Suppressor macrophage treated with lipopolysaccharide for 1 hour (primary cell): ENCODE results near the gene ZNF750.

Experiments
- DNase-seq, 3 donors: peaks; one replicate each; pipeline ENCODE4 v3.0.0-alpha.2; 2020 to 2022

Gene ZNF750

DNA sequence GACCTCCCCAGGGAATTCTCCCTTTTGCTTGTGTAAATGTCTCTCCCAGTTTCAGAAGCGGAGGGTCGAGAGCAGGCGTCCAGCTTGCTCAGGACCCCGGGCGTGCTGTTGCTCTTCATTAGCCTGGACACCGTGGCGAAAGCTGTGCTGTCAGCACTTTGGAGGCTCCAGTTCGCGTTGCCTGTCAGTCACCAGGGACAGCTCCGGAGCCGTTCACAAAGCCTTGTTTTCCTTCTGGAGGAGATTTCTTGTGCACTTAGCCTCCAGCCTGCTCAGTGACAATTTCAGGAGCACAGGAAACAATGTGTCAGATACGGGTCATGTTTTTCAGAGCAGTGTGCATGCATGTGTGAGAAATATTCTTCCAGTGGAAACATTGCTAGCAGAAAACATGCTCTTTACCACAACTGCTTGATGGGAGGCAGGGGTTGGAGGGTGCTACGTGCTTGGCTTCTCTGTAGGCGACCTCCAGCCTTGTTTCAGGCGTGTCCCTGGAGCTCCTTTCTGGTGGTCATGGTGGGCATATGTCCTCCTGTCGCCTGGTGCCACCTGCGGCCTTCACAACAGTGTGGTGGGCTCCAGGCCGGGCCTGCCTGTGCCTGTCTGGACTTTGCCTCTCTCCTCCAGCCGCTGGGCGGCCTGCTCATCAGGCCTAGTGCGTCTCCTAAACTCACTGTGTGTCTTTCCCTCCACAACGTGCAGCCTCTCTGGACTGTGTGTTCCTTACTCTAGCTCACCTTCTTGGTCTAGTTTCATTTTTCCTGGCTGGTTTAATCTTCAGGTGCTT is 29.0 kb downstream of the ZNF750 start:
- no peak for DNase-seq

DNA sequence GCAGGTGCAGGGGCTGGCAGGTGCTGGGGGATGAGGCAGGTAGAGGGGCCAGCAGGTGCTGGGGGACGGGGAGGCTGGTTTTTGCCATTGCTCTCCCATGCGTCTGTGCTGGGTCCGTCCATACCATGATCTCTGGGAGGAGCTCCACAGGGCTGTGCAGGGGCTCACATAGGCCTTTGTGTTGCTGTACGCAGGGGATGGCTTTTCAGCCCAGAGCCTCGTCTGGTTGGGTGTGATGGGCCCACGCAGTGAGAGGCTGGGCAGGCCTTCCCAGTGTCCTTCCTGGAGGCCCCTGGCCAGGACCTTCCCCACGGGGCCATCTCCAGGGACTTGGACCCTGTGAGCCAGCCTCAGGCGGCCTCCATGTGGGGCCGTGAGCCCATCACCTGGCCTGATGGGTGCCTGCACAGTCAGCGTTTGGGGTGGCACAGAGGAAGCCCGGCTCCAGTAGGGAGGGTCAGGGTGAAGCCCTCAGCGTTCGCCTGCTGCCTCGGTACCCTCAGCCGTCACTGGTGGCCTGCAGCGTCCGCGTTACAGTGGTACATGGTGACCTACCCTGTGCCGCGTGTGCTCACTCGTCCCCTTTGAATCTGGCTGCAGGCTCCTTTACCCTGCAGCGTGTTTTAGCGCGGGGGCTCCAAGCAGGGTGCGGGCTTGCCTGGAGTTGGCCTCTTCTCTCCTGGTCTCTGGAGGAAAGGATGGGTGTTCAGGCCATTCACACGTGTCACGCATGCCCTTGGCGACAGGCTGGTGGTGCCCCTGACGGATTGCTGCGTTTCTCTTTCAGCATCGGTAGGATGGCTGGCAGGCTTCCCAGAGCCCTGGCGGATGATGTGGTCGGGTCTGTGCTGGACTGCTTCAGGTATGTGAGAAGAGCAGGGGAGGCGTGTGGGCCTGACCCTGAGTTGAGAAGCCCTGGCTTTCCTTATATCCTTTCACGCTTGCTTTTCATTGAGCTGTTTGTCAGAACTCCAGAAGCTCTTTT is 30.6 kb downstream of the ZNF750 start:
- no peak for DNase-seq

DNA sequence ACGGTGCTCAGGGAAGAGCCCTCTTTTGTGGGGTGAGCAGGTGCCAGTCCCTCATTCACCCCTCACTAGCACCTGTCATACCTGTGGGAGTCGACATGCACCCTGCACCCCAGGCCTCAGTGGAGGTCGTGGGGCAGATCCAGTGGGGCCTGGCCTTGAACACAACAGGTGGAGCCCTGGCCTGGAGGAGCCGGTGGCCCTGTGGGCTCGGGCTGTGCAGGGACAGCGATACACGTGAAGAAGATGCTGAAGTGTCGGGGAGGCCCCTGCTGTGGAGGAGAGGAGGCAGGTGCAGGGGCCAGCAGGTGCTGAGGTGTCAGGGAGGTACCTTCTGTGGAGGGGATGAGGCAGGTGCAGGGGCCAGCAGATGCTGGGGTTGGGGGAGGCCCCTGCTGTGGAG is 31.8 kb downstream of the ZNF750 start:
- no peak for DNase-seq

DNA sequence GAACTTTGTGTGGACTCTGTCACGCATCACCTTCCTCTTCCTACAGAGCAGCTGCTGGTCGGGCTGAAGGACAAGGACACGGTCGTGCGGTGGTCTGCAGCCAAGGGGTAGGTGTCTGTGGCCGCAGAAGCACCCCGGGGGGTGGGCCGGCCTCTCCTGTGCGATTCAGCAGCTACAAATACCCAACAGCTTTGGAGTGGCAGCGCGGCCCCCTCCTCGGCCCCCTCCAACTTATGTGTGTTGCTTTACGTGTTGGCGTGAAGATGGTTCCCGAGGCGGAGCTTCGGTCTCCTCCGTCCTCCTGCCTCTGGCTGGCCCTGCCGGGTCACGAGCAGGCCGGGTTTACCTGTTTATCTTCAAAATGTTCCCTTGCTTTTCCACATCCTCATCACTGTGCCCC is 32.3 kb downstream of the ZNF750 start:
- DNase-seq: no peak

- no peak for DNase-seq
Measured at GRCh38 chr17:82807101-82807500, 32.7 kb downstream of the ZNF750 start.

- no peak for DNase-seq
Measured at GRCh38 chr17:82806645-82807044, 33.2 kb downstream of the ZNF750 start.

GRCh38 chr17:82805823-82806222 is 34.0 kb downstream of the ZNF750 start:
- no peak for DNase-seq

DNA sequence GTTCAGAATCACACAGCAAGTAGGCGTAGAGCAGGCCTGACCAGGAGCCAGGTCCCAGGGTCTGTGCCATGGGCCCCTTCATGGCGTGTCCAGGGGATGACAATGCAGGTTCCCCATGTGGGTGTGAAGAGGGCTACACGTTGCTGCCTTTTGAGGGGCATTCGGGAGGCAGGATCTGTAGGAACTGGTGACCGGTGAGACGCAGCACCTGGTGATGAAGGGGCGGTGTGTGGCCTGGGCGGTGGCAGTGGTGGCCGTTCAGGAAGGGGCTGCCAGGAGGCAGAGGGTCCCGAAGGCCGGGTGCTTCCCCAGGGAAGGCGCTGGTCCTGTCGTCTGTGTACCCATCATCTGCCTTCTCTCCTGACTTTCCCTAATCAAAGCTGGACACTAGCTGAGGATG is 34.6 kb downstream of the ZNF750 start:
- DNase-seq: no peak

GRCh38 chr17:82804442-82805191 is 35.2 kb downstream of the ZNF750 start:
- no peak for DNase-seq

GRCh38 chr17:82803606-82804005 is 36.2 kb downstream of the ZNF750 start:
- no peak for DNase-seq

DNA sequence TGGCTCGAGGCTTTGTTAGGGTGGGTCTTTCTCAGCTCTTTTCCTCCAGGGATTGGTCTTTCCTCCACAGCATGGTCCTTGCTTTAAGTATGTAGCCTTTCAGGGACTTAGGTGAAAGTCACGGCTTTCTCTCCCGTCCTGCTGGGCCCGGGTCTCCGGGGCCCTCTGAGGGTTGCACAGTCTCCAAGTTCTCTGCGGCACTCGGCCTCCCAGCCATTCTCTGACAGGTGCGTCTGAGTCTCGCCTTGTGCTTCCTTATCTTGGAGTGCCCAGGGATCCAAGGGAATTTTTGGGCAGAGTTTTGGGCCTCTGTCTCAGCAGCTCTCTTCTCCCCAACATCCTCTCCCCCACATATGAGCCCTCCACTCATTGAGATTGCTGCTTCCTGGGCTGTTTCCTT is 36.6 kb downstream of the ZNF750 start:
- no peak for DNase-seq

- no peak for DNase-seq
Measured at GRCh38 chr17:82802075-82802780, 37.6 kb downstream of the ZNF750 start.

GRCh38 chr17:82801377-82801970 is 38.3 kb downstream of the ZNF750 start:
- no peak for DNase-seq

GRCh38 chr17:82800885-82801284 is 38.9 kb downstream of the ZNF750 start:
- no peak for DNase-seq

DNA sequence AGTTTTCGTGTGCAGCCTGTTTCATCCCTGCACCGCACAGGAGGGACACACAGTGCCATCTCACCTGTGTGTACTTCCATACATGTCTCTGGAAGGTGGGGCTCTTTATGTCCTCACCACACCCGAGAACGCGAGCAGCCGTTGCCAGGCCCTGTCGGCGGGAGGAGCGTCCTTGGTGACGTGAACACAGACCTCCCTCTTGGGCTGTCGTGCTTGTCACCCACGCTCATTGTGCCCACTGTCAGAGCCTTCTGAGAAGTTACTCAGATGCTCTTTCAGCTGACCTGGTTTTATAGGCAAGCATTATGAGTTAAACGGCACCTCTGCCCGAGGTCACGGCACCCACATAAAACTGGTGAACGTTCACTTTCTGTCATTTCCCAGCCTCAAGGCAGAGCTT is 40.2 kb downstream of the ZNF750 start:
- DNase-seq: no peak

DNA sequence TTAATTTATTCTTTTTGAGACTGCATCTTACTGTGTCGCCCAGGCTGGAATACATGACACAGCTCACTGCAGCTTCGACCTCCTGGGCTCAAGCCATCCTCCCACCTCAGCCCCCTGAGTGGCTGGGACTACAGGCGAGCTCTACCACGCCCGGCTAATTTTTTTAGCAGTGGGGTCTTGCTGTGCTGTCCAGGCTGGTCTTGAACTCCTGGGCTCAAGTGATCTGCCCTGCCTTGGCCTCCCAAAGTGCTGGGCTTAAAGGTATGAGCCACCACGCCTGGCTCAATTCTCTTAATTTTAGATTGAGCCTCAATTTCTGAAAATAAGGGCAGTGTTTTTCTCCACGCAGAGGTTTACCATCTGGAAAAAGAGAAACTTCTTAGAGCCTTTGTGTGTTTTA is 41.1 kb downstream of the ZNF750 start:
- DNase-seq: no peak

- DNase-seq: no peak
Measured at GRCh38 chr17:82797061-82797460, 42.8 kb downstream of the ZNF750 start.

- DNase-seq: no peak
Measured at GRCh38 chr17:82795615-82796014, 44.2 kb downstream of the ZNF750 start.

GRCh38 chr17:82794781-82795482 is 44.9 kb downstream of the ZNF750 start:
- DNase-seq: no peak

- no peak for DNase-seq
Measured at GRCh38 chr17:82793974-82794630, 45.7 kb downstream of the ZNF750 start.

DNA sequence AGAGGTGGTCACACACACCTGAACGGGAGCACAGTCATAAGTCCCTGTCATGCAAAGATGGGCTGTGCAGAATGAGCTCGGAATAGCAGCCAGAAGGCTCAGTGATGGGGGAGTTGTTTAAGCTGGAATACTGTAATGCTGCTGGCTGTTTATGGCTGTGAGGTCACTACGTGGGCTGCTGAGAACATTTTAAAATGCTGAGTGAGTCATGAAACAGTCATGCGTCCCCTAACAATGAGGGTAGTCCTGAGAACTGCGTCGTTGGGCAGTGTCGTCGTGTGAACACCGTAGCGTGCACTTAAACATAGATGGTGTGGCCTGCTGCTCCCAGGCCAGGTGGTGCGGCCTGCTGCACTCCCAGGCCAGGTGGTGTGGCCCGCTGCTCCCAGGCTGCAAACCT is 48.3 kb downstream of the ZNF750 start:
- peak in 1 of 3 donors; percentile 9 for DNase-seq
